Measurements from ENCODE around the gene PRF1.
"Not testable (repeated sequence)": the region's sequence is repeated elsewhere in the genome, so short reads cannot be mapped to it uniquely, and the experiment has no call there.

PRF1 gene

DNA sequence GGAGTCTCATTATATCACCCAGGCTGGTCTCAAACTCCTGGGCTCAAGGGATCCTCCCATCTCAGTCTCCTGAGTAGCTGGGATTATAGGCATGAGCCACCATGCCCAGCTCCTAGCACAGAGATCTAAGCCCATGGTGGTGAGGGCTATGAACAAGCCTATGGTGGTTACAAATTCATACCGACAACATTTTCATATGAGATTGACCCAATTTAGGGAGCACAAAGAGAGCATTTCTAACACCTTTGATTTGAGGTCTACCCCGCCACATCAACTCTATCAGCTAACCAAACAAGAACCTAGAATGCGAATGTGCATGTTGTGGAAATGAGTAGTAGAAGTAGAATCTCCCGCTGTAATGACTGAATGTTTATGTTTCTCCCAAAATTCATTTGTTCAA lies 14.2 kb upstream of the PRF1 start:
- no peak for DNase-seq

GRCh38 chr10:70615784-70616522 lies 13.4 kb upstream of the PRF1 start:
- DNase-seq: no peak

GRCh38 chr10:70615211-70615610 lies 12.7 kb upstream of the PRF1 start:
- no peak for DNase-seq

- DNase-seq: not testable (repeated sequence)
These were observed 11.8 kb upstream of the PRF1 start for GRCh38 chr10:70614364-70614763.

- no peak for DNase-seq
These were observed 11.4 kb upstream of the PRF1 start for GRCh38 chr10:70613941-70614340.

DNA sequence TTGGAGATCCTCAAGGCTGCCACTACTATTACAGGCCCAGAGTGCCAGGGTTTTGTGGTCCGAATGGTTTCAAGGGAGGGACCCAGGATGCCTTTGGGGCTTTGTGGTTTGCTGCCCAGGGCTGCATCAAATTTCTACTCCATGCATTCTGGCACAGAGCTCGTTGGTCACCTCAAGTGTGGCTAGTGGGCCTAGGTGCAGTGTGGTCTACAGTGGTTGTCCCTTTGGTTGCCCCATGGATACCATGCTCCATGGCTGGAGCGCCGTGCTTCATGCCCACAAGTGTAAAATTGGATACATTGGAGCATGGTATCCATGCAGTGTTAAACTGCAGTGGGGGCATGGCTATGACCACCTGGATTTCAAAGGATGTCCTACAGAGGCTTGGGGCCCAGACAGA lies 5.4 kb upstream of the PRF1 start:
- DNase-seq: no peak

DNA sequence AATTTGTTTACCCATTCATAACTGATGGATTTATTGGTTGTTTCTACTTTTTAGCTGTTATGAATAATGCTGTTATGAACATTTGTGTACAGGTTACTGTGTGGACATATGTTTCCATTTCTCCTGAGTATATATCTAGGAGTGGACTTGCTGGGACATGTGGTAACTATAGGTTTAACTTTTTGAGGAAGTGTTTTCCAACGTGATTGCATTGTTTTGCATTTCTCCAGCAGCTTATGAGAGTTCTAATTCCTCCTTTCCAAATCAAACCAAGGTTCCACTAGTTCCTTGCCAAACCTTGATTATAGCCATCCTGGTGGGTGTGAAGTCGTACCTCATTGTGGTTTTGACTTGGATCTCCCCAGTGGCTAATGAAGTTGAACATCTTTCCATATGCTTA lies 2.6 kb upstream of the PRF1 start:
- no peak for DNase-seq

GRCh38 chr10:70604106-70604505 lies 1.6 kb upstream of the PRF1 start:
- DNase-seq: no peak

DNA sequence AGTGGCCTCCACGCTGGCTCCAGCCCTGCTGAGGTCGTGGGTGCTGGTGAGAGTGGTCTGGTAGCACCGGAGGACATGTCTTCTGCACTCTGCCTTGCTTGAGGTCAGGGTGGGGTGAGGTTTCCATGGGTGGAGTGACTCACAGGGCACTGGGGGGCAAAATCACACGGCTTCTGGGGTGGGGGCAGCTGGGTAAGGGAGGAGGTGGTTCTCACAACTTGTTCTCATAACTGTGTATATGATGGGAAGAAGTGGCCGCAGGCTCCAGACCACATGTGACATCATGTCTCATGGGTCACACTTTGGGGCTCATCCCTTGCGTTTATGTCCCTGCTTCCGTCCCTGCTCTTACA lies 884 bp upstream of the PRF1 start:
- DNase-seq: peak in 1 of 2 experiments; percentile 23

DNA sequence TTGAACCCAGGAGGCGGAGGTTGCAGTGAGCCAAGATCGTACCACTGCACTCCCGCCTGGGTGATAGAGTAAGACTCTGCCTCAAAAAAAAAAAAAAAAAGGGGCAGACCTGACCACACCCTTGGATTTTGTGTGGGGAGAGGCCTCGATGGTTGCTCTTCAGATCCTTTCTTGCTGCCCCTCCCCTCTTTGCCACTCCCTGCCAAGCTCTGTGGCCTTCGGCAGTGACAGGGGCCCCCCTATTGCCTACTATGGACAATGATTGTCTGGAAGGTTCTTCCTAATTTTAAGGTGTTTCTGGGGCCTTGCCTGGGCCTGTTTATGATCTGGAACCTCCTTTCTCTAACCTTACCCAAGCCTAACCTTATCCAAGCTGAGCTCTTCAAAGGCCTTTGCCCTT lies 795 bp downstream of the PRF1 start:
- no peak for DNase-seq

- DNase-seq: no peak
These were observed 1.8 kb downstream of the PRF1 start for GRCh38 chr10:70600512-70601395.

GRCh38 chr10:70599791-70600190 lies 2.8 kb downstream of the PRF1 start:
- no peak for DNase-seq

- DNase-seq: no peak
These were observed 3.2 kb downstream of the PRF1 start for GRCh38 chr10:70599319-70599718.

DNA sequence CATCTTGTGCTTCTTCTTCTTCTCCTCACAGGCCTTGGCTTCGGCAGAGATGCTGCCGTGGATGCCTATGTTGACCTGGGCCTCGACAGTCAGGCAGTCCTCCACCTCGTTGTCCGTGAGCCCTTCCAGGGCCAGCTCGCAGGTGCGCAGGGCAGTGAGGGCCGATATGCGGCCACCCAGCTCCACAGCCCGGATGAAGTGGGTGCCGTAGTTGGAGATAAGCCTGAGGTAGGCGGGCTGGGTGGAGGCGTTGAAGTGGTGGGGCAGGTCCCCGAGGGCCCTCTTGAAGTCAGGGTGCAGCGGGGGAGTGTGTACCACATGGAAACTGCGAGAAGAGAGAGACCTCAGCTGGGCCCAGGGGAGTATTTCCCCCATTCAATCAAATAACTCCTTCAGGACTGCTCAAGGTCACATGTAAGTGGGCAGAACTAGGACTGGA lies 3.7 kb downstream of the PRF1 start:
- no peak for DNase-seq

- DNase-seq: no peak
These were observed 4.4 kb downstream of the PRF1 start for GRCh38 chr10:70597856-70598815.

DNA sequence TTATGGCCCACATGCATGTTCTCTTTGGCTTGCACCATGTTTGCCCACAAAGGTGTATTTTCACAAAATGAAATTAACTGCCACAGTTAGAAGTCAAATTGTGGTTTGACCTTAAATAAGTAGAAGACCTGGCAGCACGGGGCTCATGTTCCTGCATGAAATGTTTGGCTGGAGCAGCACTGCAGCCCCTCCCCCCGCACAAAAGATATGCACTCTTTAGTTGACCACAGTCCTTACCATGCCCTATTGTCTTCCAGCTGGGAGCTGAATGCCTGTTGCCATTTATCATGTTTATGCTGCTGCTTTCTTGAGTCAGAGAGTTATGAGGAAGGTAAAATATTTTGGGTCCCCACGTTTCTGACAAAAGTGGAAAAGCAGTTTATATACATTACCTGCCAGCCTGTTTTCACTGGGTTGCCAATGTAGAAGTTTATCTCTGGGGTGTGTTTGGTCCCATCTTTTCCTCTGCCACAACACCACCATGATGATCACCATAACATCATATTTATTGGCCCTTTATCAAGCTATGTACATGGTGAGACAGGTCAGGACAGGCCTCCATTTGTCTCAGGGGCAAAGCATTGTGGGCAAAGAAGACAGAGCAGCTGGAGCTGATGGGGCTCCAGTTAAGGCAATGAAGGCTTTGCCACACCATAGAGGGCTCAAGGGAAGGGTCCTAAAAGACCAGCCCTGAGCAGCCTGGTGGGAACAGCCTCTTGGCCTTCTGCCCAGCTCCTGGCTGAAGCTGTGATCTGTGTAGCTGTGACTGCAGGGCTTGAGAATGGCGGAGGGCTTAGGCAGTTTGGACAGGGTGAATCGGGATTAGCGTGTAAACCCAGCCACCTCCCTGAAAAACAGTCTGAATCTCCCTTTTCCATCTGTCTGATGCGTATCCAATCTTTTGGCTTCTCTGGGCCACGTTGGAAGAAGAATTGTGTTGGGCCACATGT lies 5.4 kb downstream of the PRF1 start:
- DNase-seq: no peak

- DNase-seq: no peak
These were observed 6.3 kb downstream of the PRF1 start for GRCh38 chr10:70596110-70596798.

GRCh38 chr10:70595566-70596016 lies 7.0 kb downstream of the PRF1 start:
- no peak for DNase-seq

DNA sequence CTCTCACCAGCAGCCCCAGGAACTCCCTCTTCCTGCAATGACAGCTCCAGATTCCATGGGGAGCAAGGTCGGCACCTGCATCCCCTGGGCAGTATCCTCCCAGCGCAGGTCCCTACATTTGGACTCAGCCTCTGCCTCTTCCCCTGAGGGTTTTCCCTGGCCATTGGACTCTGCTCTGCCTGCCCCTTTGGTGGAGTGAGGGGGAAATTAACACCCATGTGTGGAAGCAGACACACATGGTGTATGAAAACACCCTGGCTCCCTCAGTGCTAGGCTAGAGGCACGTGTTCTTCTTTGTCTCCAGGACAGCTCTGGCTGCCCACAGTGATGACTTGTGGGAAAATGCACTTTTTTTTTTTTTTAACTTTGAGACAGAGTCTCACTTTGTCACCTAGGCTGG lies 8.4 kb downstream of the PRF1 start:
- DNase-seq: no peak

DNA sequence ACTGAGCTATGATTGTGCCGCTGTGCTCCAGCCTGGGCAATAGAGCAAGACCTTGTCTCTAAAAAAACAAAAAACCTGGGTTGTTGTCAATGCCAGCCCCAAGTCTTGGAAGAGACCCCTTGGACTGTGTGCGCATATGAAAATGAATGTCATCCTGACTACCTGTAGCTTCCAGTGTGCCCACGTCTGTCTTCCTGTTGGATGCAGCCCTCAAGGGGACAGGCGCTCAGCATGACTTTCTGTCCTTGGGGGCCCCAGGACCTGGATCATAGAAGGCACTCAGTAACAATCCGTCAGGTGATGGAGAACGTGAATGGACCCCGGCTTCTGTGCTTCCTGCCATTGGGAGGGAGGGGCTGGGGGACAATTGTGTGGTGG lies 9.0 kb downstream of the PRF1 start:
- DNase-seq: no peak
